NCI-H128 (cell line): ENCODE measurements around the gene ERO1A.
"Not testable (repeated sequence)": the region's sequence is repeated elsewhere in the genome, so short reads cannot be mapped to it uniquely, and the experiment has no call there.

Source experiments
- DNase-seq: peaks from one replicate; lab custom pipeline; 2025; ENCODE audit not compliant: unreplicated experiment; lab: John Stamatoyannopoulos, UW

The ERO1A gene

GRCh38 chr14:52695481-52696091 is at the start of gene ERO1A:
TSS of gene ERO1A (minus strand) at chr14:52695558. CDS start at chr14:52695481, 77 bp downstream.
- peak; percentile 80 for DNase-seq

GRCh38 chr14:52741865-52742264 is 46.5 kb upstream of the ERO1A start:
- no peak for DNase-seq

- DNase-seq, result no peak
These were observed 45.4 kb upstream of the ERO1A start for GRCh38 chr14:52740751-52741150.

- no peak for DNase-seq
These were observed 43.1 kb upstream of the ERO1A start for GRCh38 chr14:52738409-52738808.

- DNase-seq, result no peak
These were observed 40.6 kb upstream of the ERO1A start for GRCh38 chr14:52735921-52736489.

GRCh38 chr14:52733824-52734223 is 38.5 kb upstream of the ERO1A start:
- no peak for DNase-seq

GRCh38 chr14:52730709-52731111 is 35.4 kb upstream of the ERO1A start:
- DNase-seq, result no peak

- peak; percentile 94 for DNase-seq
These were observed 34.8 kb upstream of the ERO1A start, which contains the start of gene STYX for GRCh38 chr14:52729925-52730708. TSS of gene STYX (plus strand) at chr14:52730166. CDS start at chr14:52730475, 309 bp downstream.

- DNase-seq, result no peak
These were observed 34.2 kb upstream of the ERO1A start for GRCh38 chr14:52729585-52729924.

GRCh38 chr14:52729035-52729434 is 33.7 kb upstream of the ERO1A start:
- not testable (repeated sequence) for DNase-seq

- DNase-seq, result not testable (repeated sequence)
These were observed 32.2 kb upstream of the ERO1A start for GRCh38 chr14:52727509-52727908.

- no peak for DNase-seq
These were observed 28.9 kb upstream of the ERO1A start for GRCh38 chr14:52724360-52724644.

GRCh38 chr14:52723514-52724359 is 28.4 kb upstream of the ERO1A start:
- DNase-seq, result no peak

GRCh38 chr14:52716155-52716554 is 20.8 kb upstream of the ERO1A start:
- no peak for DNase-seq

- DNase-seq, result no peak
These were observed 16.3 kb upstream of the ERO1A start for GRCh38 chr14:52711666-52712065.

GRCh38 chr14:52706724-52707706 is 11.7 kb upstream of the ERO1A start, which contains the start of gene PSMC6:
TSS of gene PSMC6 (plus strand) at chr14:52707200. CDS start at chr14:52707220, 20 bp downstream.
- peak; percentile 57 for DNase-seq

GRCh38 chr14:52706286-52706685 is 10.9 kb upstream of the ERO1A start:
- no peak for DNase-seq

- DNase-seq, result no peak
These were observed 8.3 kb upstream of the ERO1A start for GRCh38 chr14:52703664-52704063.

- DNase-seq, result no peak
These were observed 7.9 kb upstream of the ERO1A start for GRCh38 chr14:52703225-52703624.

- DNase-seq, result no peak
These were observed 5.9 kb upstream of the ERO1A start for GRCh38 chr14:52701223-52701622.
